GM18951 (cell line): ENCODE measurements around the gene PEX6.
"Not testable (repeated sequence)": the region's sequence is repeated elsewhere in the genome, so short reads cannot be mapped to it uniquely, and the experiment has no call there.

Source experiments
- POLR2A ChIP-seq: IDR thresholded peaks from 4 replicates; pipeline ENCODE4 v1.6.1; 2011; ENCODE audit warnings: mild to moderate bottlenecking; ENCODE audit not compliant: insufficient read length, insufficient read depth; ENCODE audit errors: extremely low read depth
- in situ Hi-C: fragments of 300-500 bp; cut with MboI; formaldehyde crosslinking; loops from one replicate; pipeline ENCODE4 v1.12.0; 2022; ENCODE audit warnings: low sequenced_read_pairs, mixed read lengths, inconsistent platforms; ENCODE audit not compliant: unreplicated experiment

PEX6 gene

DNA sequence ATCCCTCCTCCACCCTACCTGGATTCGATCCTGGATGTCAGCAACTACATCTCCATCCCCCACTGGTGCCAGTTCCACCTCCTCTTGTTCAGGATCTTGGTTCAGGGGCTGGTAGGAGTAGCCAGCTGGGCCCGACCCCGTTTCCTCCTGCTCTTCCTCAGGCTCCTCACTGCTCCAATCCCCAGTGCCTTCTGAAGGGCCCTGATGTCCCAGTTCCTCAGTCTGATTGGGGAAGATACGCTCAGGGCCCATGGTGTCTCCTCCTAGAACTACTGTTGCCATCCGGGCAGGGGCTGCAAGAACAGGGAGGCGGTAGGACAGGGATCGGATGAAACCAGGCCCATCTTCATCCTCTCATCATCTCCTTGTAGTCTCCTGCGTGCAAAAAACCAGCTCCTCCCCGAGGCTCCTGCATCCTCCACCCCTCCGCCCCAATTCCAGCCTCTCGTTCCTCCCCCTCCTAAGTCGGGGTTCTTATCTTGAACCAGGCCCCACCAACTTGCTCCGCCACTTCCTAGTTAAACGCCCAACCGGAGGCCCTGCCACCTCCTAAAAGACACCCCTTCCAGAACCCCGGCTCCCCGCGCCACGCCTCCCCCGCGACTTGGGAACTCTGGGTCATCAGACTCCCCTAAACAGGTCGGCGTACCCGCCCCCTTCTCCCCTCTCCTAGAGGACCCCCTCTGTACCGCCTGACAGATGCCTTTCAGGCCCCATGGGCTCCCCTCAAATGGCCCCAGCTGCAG, 34.3 kb upstream of the PEX6 start:
- in situ Hi-C loops: no loop called here
- TF ChIP-seq POLR2A: no peak

- in situ Hi-C loops: no loop called here
- no peak for TF ChIP-seq POLR2A
Observed at GRCh38 chr6:43012364-43012763, 33.4 kb upstream of the PEX6 start.

GRCh38 chr6:43011207-43011606, 32.2 kb upstream of the PEX6 start:
- in situ Hi-C loops: no loop called here
- TF ChIP-seq POLR2A: no peak

- TF ChIP-seq POLR2A: no peak
- in situ Hi-C loops: no loop called here
Observed at GRCh38 chr6:43009124-43009523, 30.1 kb upstream of the PEX6 start.

GRCh38 chr6:43007126-43007525, 28.1 kb upstream of the PEX6 start:
- no peak for TF ChIP-seq POLR2A
- in situ Hi-C loops: no loop called here

DNA sequence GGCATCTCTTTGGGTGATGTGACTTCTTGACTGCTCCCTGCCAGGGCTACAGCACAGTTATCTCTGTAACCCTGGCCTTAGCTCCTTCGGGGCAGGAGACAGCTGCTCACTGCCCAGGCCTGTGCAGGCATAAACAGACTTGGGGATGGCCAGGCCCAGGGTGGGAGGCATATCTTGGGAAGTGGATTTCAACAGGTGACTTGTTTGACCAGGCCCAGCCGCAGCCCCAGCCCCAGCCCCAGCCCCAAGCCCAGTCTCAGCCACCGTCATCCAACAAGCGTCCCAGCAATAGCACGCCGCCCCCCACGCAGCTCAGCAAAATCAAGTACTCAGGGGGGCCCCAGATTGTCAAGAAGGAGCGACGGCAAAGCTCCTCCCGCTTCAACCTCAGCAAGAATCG, 27.3 kb upstream of the PEX6 start:
- TF ChIP-seq POLR2A: no peak
- in situ Hi-C loops: no loop called here

GRCh38 chr6:43005844-43006243, 26.9 kb upstream of the PEX6 start:
- TF ChIP-seq POLR2A: no peak

GRCh38 chr6:43001843-43002242, 22.9 kb upstream of the PEX6 start:
- in situ Hi-C loops: no loop called here
- no peak for TF ChIP-seq POLR2A

More at GRCh38 chr6:43005844-43006243, 26.9 kb upstream of the PEX6 start:
- in situ Hi-C loops: no loop called here

DNA sequence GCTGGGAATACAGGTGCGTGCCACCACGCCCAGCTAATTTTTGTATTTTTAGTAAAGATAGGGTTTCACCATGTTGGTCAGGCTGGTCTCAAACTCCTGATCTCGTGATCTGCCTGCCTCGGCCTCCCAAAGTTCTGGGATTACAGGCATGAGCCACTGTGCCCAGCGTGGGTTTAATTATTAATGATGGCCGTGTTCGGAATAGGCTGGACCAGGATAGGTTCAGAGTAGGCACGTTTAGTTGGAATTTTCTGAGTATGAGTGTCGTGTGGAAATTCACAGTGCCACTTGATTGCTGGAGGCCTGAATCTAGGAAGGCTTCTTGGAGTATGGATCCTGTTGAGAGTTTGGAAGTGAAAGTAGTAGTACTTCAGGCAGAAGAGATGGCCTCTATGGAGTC, 19.2 kb upstream of the PEX6 start:
- in situ Hi-C loops: not testable (repeated sequence)

DNA sequence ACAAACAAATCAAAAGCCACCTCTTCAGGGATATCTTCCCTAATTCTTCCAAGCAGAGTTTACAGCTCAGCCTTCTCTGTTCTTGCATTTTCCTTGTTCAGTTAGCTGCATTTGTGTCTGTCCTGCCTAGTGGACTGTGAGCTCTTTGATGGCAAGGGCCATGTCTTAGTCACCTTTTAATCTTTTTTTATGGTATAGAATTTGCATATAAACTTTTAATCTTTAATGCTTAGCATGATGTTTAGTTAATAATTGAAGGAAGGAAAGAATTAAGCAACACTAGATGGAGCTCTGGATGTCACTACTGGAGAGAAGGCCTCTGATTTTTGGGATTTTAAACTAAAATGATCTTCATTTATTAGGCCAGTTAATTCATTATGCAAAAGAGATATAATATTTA, 17.5 kb upstream of the PEX6 start:
- TF ChIP-seq POLR2A: no peak
- in situ Hi-C loops: no loop called here

DNA sequence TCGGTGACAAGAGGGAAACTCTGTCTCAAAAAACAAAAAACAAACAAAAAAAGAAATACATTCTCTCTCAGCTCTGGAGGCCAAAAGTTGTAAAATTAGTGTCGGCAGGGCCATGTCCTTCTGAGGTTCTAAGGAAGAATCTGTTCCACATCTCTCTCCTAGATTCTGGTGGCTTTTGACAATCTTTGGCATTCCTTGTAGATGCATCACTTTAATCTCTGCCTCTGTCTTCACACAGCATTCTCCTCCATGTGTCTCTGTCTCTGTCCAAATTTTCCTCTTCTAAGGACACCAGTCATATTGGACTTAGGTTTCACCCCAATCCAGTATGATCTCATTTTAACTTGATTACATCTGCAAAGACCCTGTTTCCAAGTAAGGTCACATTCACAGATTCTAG, 14.5 kb upstream of the PEX6 start:
- no peak for TF ChIP-seq POLR2A
- in situ Hi-C loops: no loop called here

DNA sequence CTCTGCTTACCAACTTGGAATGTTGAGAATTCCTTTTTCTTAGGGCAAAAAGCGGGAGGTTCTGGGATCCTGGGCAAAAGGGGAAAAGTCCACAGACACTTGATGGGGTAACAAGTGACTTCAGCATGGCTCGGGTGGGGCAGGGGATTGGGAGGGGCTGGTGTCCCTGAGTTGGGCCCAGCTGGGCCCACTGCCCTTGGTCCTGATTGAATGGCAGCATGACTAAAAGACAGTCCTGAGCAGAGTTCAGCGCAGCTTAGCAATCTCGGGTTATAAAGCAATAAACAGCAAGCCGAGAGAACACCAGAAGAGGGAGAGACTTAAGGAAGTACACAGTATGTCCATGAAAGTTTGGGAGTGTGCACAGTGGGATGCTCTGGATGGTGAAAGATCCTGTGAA, 10.9 kb upstream of the PEX6 start:
- no peak for TF ChIP-seq POLR2A
- in situ Hi-C loops: no loop called here

GRCh38 chr6:42988486-42989020, 9.6 kb upstream of the PEX6 start:
- no peak for TF ChIP-seq POLR2A
- in situ Hi-C loops: no loop called here

DNA sequence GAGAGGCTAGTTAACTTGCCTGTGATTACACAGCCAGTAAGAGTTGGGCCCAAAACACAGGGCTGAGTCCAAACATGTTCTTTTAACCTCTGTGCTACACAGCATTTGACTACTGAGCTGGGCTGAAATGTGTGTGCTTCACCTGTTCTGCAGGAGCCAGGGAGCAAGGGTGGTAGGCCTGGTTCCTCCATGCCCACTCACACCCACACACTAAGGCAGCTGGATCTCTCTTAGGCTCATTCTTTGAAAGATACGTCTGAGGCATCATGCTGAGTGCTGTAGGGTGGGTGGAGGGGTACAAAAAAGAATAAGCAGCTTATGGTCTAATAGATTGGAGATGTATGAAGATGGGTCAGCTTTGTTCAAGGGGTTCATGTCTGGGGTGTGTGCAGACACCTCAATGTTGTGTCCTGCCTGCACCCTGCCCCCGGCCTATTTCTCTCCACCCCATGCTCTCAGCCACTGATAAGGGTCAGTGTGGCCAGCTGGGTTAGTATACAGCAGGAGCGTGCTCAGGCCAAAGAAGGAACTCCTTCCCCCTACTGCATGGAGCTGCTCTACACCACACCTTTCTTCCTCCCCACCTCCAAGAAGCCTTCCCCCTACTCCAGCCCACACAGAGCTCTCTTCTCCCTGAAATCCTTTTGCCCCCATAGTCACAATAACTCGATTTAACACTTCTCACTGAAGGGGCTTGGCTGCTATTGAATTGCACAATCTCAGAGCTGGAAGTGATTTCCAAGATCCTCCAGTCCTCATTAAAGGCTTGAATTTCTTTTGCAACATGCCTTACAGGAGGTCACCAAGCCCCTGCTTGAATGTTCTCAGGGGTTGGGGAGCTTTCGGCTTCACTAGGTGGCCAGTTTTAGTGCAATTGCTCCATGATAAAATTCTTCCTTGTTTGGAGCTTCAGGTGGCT, 8.8 kb upstream of the PEX6 start:
- TF ChIP-seq POLR2A: no peak
- in situ Hi-C loops: no loop called here
